ENCODE measurements around the gene ELFN1.

The ELFN1 gene

DNA sequence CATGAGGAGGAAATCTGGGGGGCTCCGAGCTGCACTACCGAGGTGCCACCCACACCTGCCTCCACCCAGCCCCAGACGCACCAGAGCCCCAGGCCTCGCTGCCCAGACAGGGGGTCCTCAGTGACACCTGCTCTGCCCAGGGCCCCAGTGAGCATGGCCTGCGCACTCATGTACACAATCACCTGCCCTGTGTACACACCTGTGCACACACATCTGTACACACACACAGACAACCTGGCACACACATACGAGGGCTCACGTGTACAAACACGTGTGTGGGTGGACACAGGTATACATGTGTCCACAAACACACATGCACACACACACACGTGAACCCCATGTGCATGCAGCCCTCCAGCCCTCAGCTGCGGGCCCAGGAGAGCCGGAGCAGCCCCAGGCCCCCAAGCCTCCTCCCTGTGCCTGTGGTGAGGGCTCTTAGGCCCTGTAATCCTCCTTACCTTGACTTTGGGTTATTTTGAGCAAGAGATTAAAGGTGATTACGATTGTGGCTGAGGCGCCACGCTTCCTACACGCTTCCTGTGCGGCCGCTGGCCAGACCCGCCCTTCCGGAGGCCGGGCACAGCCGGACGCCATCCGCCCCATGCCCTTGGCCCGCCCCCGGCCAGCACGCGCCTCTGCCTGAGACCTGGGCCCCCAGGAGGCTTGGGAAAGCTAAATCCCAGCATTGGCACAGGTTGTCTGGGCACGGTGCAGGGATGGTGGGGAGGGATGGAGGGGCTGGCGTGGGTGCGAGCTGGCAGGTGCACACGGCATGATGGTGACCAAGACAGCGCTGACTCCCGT lies 71.9 kb downstream of the ELFN1 start:
- DNase-seq (ENCODE audit: low read depth) = no peak

DNA sequence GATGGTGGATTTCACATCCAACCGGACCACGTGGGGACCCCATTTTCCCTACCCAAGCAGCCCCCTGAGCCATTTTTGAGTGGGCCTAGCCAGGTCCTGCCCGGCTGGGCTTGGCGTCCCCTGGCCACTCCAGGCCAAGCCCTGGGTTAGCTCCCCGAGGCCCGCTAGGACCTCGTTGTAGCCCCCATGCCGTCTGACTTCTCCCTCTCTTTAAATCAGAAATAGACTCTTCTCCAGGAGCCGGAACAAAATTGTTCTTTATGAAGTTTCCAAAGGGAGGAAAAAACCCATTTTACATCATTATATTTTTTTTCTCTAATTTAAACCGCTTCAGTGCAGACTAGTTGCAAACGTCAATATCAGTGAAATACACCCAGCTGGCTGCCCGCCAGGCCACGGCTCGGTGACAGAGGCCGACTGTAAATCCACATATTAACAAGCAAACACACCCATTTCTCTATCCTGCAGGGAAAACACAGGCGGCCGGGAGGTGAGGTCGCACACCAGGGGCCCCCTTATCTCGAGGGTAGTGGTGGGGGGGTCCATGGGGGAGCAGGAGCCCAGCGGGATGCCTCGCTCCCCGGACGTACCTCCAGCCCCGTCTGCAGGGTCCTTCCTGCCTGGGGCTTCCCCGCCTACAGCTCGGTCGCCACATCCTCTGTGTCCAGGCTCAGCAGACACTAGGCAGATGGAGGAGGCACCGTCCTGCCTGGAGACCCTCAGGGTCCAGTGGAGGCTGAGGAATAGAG lies 72.7 kb downstream of the ELFN1 start:
- no peak for DNase-seq (ENCODE audit: low read depth)

DNA sequence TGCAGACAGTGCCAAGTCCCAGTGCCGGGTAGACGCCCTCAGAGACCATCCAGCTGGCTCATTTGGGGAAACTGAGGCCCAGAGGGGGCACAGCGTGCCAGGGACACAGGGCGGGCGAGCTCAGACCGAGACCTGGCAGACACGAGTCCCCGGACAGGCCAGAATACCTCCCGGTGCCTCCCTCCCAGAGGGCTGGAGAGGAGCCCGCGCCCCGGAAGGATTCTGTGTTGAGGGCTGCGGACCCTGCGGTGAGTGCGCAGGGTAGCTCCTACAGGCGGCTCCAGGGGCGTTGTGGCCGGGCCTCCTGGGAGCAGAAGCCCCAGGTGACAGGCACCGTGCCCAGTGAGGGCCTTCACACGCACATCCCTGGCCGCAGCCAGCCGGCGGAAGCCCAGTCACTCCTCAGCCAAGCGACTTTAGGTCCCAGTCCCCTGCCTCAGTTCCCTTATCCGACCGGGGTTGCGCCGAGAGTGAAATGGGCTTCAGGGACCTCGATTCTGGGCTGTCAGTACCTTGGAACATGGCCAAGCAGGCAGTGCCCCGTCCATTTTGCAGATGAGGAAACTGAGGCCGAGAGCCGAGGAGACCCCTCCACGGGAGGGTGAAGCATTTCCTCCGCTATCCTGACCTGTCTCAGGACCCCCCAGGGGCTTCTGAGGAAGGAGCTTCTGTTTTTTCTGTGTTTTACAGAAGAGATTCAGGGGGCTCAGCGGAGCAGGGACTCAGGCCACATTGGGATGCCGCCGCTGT lies 73.6 kb downstream of the ELFN1 start:
- no peak for DNase-seq (ENCODE audit: low read depth)

DNA sequence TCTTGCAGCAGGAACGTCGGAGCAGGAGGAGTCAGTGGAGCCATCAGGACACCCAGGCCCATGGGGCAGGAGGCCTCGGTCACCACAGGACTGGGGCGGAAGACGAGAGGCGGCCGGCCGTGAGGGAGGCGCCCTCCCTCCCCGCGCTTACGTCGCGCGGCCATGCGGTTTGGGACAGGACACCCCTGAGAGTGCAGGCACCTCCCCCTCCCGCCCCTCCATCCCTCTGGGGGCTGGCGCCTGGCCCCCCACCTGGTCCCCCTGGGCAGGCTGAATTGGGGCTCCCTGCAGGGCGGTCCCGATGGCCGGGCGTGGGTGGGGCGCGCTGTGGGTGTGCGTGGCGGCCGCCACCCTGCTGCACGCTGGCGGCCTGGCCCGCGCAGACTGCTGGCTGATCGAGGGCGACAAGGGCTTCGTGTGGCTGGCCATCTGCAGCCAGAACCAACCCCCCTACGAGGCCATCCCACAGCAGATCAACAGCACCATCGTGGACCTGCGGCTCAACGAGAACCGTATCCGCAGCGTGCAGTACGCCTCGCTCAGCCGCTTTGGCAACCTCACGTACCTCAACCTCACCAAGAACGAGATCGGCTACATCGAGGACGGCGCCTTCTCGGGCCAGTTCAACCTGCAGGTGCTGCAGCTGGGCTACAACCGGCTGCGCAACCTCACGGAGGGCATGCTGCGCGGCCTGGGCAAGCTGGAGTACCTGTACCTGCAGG lies 74.4 kb downstream of the ELFN1 start:
- no peak for DNase-seq (ENCODE audit: low read depth)

DNA sequence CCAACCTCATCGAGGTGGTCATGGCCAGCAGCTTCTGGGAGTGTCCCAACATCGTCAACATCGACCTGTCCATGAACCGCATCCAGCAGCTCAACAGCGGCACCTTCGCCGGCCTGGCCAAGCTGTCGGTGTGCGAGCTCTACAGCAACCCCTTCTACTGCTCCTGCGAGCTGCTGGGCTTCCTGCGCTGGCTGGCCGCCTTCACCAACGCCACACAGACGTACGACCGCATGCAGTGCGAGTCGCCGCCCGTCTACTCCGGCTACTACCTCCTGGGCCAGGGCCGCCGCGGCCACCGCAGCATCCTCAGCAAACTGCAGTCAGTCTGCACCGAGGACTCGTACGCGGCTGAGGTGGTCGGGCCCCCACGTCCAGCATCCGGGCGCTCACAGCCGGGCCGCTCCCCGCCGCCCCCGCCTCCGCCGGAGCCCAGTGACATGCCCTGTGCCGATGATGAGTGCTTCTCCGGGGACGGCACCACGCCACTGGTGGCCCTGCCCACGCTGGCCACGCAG lies 75.0 kb downstream of the ELFN1 start:
- no peak for DNase-seq (ENCODE audit: low read depth)

DNA sequence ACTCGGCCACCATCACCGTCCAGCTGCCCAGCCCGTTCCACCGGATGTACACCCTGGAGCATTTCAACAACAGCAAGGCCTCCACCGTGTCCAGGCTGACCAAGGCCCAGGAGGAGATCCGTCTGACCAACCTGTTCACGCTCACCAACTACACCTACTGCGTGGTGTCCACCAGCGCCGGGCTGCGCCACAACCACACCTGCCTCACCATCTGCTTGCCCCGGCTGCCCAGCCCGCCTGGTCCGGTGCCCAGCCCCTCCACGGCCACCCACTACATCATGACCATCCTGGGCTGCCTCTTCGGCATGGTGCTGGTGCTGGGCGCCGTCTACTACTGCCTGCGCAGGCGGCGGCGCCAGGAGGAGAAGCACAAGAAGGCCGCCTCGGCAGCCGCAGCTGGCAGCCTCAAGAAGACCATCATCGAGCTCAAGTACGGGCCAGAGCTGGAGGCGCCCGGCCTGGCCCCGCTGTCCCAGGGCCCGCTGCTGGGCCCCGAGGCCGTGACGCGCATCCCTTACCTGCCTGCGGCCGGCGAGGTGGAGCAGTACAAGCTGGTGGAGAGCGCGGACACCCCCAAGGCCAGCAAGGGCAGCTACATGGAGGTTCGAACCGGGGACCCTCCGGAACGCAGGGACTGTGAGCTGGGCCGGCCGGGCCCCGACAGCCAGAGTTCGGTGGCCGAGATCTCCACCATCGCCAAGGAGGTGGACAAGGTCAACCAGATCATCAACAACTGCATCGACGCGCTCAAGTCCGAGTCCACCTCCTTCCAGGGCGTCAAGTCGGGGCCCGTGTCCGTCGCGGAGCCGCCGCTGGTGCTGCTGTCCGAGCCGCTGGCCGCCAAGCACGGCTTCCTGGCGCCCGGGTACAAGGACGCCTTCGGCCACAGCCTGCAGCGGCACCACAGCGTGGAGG lies 75.8 kb downstream of the ELFN1 start:
- DNase-seq (ENCODE audit: low read depth) = no peak

DNA sequence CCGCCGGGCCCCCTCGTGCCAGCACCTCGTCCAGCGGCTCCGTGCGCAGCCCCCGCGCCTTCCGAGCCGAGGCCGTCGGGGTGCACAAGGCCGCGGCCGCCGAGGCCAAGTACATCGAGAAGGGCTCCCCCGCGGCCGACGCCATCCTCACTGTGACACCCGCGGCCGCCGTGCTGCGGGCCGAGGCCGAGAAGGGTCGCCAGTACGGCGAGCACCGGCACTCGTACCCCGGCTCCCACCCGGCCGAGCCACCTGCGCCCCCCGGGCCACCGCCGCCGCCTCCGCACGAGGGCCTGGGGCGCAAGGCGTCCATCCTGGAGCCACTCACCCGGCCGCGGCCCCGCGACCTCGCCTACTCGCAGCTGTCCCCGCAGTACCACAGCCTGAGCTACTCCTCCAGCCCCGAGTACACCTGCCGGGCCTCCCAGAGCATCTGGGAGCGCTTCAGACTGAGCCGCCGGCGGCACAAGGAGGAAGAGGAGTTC lies 76.5 kb downstream of the ELFN1 start:
- DNase-seq (ENCODE audit: low read depth) = no peak

DNA sequence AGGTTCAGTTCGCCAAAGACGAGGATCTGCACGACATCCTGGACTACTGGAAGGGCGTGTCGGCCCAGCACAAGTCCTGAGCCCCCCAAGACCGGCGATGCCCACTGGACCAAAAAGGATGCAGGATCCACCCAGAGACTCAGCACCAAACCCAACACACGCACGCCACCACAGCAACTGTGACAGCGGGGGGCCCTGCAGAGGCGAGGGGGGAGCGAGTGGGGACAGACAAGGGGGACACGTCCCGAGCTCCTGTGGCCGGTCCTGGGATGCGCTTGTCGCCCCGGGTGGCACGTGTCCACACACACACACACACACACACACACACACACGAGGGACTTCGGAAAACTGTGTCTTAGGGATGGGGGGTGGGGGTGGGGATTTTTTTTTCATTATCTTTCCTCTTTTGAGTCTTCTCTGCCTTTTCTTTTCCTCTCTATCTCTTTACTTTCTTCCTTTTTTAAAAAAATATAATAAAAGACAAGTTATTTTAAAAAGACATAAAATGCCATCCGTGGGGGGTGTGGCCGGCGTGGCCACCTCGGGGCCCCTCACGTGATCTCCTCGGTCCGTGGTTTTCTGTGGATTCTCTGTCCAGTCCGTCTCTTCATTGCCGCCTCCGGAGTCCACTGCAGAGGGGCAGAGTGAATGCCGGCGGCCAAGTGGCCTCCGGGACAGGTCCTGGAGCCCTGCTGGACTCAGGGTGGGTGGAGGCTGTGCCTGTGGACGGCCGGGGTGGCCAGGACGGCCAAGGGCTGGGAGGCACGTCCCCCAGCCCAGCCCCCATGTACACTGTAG lies 77.1 kb downstream of the ELFN1 start:
- DNase-seq (ENCODE audit: low read depth) = no peak

DNA sequence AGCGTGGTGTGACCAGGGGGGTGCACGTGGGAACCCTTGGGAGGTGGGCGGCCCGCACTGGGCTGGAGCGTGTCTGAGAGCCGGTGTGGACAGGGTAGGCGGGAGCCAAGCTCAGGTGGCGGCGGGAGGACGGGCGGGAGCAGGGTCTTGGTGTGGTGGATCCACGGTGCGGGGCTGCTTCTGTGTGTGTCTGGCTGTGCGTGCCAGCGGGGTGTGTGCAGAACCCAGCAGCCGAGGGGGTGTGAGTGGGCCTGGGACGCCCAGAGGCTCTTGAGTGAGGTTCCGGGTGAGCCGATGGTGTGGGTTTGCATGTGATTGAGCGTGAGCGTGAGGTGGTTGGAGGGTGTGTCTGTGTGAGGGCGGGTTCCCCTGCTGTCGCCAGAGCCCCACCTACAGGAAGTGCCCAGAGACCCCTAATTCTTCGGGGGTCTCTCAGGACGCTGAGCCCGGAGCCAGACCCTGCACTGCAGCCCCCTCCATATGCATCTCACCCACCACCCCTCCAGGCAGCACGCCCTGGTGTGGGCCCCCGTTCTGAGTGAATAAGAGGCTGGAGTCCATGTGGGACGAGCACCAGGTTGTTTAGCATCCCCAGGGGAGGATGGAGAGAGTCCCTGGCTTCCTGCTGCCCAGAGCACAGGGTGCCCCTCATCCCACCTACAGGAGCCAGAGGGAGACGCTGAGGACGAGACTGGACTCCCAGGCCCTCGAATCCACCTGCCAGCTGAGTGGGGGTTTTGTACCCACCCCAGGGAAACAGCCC lies 78.2 kb downstream of the ELFN1 start:
- no peak for DNase-seq (ENCODE audit: low read depth)

DNA sequence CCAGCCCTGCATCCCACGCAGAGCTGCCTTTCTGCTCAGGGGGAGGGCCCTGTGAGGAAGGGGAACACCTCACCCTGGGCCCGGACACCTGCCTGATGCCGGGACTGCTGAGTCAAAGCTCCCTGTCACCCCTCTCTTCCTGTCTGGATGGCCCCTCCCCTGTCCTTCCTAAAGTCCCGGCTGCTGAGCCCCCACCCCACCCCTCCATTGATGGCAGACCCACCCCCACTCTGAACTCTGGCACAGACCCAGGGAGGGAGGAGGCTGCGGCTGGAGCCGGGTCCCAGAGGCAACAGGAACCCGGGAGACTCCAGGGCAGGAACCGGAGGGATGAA lies 78.7 kb downstream of the ELFN1 start:
- DNase-seq (ENCODE audit: low read depth) = no peak

DNA sequence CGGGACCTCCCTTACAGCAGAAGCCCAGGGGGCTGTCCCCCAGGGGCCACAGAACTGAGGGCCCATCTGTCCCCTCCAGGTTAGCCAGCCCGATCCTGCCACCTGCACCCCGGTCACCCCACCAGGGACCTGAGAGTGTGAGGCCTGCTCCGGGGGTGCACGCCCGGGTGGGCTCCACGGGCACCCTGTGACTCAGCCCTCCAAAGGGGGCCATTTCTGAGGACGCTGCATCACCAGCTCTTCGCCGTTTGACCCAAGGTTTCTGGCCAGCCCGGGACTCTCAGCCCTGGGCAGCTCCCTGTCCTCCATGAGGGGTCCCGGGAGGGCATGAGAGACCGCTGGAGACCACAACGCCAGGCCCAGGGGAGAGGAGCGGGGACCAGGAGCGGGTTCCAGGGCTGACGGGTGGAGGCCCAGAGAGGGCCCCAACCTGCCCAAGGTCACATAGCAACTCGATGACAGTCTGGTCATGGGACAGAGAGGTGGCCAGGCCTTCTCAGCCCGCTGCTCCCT lies 79.3 kb downstream of the ELFN1 start:
- no peak for DNase-seq (ENCODE audit: low read depth)

DNA sequence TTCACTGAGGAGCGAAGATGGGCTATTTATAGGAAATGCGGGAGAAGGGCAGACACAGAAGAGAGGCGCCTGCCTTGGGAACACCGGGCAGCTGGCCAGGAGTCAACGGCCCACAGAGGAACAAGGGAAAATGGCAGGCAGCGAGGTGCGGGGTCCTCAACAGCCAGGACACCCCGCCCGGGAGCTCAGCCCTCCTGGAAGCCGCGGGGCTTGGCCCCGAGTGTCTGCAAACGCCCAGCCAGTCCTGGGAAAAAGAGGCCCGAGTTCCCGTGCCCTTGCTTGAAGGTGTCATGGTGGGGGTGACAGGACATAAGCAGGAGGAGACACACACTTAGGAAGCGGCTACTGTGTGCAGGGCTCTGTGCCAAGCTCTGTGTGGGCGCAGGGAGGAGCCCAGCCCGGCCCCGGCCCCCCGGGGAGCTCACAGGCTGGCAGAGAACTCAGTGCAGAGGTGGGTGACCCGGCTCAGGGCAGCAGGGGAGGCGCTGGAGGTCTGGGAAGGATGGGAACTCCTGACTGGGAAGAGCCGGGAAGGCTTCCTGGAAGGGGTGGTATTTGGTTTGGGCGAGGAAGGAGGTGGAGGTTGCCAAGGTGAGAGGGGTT lies 79.9 kb downstream of the ELFN1 start:
- no peak for DNase-seq (ENCODE audit: low read depth)

DNA sequence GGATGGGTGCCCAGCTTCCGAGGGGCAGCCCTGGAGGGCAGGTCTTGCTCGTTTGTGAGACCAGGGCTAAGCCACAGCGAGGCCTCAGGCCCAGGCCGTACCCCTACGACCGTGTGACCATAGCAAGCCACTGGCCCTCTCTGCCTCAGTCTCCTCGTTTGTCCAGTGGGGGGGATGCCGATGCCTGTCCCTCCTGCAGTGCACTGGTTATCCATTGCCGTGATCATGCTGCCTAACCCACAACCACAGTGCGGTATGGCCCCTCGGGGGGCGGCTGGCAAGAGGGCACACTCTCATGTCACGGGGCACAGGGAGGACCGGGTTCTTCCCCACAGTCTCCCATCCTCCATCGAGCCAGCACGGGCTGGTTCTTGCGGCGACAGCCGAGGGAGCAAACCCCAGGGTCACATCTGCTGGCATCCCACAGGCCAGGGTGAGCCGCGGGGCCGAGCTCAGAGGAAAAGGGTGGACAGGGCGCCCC lies 80.5 kb downstream of the ELFN1 start:
- no peak for DNase-seq (ENCODE audit: low read depth)

DNA sequence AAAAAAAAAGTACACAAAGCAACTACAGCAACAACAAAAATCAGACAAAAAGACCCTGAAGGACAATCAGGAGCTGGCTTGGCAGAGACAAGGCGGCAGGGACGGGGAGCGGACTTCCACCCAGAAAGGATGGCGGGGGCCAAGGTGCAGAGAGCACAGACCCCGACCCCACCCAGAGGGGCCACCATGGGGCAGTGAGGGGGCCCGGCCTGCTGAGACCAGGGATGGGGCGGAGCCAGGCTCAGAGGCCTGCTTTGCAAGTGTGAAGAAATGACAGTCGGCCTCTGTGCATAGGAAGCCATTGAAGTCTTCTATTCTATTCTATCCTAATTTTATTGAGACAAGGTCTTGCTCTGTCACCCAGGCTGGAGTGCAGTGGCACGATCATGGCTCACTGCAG lies 82.0 kb downstream of the ELFN1 start:
- DNase-seq (ENCODE audit: low read depth) = no peak

DNA sequence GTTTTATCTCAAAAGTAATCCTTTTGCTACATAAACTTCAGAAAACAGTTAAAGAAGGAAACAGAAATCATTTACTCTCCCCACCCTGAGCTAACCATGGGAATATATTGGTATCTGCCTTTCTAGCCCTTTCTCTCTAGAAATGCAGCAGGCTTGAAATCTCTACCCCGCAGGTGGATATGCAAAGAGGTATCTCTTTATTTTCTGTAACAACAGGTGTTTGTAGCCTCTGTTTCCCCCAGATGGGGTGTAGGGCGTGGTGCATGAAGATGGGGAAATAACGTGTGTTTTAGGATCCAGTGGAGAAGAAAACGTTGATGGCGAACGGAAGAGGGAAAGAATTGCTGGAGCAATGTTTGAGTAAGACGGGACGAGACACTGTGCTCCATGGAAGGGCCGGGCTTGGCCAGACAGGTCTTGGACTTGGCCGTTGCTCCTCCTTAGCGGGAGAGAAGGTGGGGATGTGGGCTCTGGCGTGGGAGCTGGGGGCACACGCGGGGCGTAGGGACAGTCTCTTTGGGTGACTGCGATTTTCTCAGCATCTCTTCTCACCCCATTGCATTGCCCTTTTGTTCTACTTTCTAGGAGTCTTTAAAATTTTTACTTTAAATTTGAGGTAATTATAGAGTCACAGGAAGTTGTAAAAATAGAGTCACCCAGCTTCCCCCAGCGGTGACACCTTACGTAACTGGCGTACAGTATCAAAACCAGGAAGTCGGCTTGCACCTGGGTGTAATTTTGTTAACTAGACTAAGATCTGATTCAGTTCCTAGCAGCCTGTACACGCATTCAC lies 82.9 kb downstream of the ELFN1 start:
- DNase-seq (ENCODE audit: low read depth) = no peak

DNA sequence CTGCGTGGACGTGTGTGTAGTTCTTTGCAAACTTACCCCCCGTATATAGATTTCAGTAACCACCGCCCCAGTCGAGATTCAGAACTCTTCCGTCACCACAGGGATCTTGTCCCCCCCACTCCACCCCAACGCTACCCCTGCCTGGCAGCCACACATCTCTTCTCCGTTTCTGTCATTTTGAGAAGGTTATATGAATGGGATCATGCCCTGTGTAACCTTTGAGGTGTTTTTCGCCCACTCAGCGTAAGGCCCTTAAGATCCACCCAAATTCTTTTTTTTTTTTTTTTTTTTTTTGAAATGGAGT lies 83.4 kb downstream of the ELFN1 start:
- DNase-seq (ENCODE audit: low read depth) = no peak

DNA sequence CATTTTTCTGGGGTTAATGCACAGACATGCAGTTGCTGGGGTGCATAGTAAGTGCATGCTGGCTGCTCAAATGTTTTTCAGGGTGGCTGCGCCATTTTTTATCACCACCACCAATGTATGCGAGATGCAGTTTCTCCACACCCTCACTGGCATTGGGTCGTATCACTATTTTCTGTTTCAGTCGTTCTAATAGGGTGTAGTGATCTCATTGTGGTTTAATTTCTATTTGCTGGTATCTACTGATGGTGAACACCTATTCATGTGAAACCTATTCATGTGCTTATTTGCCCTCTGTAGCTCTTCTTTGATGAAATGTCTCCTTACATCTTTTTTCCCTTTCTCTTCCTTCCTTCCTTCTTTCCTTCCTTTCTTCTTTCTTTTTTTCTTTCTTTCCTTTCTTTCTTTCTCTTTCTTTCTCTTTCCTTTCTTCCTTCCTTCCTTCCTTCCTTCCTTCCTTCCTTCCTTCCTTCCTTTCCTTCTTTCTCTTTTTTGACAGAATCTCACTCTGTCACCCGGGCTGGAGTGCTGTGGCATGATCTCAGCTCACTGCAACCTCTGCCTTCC lies 84.3 kb downstream of the ELFN1 start:
- no peak for DNase-seq (ENCODE audit: low read depth)
